HepG2 (cell line): Measurements from ENCODE around the gene PPP1R13B.

Experiments used
- CEBPB ChIP-seq: IDR thresholded peaks from 2 replicates; pipeline ENCODE4 v1.6.1; 2011; ENCODE audit warnings: low read depth, low read length, improper control_type of control experiment, borderline replicate concordance
- RELA ChIP-seq: sonication (generic); formaldehyde crosslinking; IDR thresholded peaks from 2 replicates; pipeline ENCODE4 v1.4.0; 2020; ENCODE audit warnings: missing genetic modification reagents
- ZNF431 ChIP-seq: sonication (generic); formaldehyde crosslinking; IDR thresholded peaks from 2 replicates; pipeline ENCODE4 v1.9.0; 2022; ENCODE audit warnings: missing genetic modification reagents, low read depth, mild to moderate bottlenecking, borderline replicate concordance
- TF ChIP-seq, protein P1 (sequence below): sonication (generic); formaldehyde crosslinking; IDR thresholded peaks from 2 replicates; pipeline ENCODE4 v1.5.0; 2020; ENCODE audit warnings: mild to moderate bottlenecking, missing genetic modification reagents, moderate library complexity

DNA sequence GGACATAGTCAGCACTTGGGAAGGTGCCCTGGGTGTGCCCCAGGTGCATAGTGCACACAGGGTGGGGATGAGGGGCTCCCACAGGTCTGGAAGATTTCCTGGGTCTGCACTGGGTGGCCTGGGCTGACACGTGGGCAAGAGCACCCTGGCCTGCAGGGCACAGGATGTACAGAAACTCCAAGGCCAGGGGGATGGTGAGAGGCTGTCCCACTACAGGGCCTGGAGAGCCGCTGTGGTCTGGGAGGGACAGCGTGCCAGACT lies 35.8 kb upstream of the PPP1R13B start:
- TF ChIP-seq ZNF431 (CRISPR knock-in tag) (no peak), CEBPB (no peak), RELA (CRISPR knock-in tag) (no peak)
- TF ChIP-seq, protein P1, sequence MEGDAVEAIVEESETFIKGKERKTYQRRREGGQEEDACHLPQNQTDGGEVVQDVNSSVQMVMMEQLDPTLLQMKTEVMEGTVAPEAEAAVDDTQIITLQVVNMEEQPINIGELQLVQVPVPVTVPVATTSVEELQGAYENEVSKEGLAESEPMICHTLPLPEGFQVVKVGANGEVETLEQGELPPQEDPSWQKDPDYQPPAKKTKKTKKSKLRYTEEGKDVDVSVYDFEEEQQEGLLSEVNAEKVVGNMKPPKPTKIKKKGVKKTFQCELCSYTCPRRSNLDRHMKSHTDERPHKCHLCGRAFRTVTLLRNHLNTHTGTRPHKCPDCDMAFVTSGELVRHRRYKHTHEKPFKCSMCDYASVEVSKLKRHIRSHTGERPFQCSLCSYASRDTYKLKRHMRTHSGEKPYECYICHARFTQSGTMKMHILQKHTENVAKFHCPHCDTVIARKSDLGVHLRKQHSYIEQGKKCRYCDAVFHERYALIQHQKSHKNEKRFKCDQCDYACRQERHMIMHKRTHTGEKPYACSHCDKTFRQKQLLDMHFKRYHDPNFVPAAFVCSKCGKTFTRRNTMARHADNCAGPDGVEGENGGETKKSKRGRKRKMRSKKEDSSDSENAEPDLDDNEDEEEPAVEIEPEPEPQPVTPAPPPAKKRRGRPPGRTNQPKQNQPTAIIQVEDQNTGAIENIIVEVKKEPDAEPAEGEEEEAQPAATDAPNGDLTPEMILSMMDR (CRISPR knock-in tag): no peak
